ENCODE measurements around the gene FAM187B. TPM values are rescaled to one million over a fixed set of nuclear protein-coding genes. Genes with fewer than 3 reads are reported as not detected.

Gene FAM187B
- total and polyA plus RNA-seq, 2 experiments from 2014 or later: 0.23 TPM; not detected in 1

DNA sequence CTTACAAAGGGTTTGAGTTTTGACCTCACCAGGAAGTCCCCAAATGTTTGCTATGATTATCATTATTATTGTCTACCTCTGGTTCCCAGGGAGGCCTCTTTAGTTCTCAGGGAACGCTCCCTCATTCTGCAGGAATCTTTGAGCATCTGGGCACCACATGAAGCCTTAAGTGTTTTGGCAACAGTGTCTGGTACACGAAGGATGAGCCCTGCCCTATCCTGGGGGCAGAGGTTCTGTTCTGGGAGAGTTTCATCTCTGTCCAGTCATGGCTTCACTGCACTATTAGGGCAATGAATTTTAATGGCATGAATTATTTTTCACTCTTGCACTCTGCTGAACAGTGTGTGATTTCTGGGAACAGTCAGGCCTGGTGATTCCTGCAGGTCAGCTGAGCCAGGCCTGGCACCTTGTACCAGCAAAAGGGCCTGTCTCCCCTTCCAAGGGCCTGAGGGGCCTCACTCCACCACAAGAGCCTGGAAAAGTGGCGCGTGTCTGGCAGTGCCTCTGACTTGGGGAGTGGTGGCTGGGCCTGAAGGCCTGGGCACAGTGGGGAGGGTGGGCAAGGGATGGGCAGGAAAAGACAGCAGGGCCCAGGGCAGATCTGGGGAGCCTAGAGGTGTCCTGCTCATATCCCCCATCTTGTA, 4.6 kb downstream of the FAM187B start:
- Mint-ChIP-seq H3K27ac (no peak overlapping the region), H3K27me3 (ENCODE audit: insufficient read depth, low read depth, poor library complexity) (peaks cover 18% of the 10 kb centered on the region), H3K4me3 (no peak overlapping the region), H3K4me1 (peaks cover 14% of the 10 kb centered on the region), H3K9me3 (peaks cover 13% of the 10 kb centered on the region; the same call in 2 of the 3 replicates), H3K36me3 (ENCODE audit: low read depth) (peaks cover 5% of the 10 kb centered on the region; the same call in 2 of the 3 replicates)
- Histone ChIP-seq H3K4me1 (ENCODE audit: insufficient read depth) (no peaks in the 10 kb centered on the region), H3K4me2 (no peak overlapping the region), H3K27me3 (ENCODE audit: insufficient read depth) (no peaks in the 10 kb centered on the region), H3K79me2 (replicated peaks; ENCODE audit: insufficient read depth) (no peaks in the 10 kb centered on the region), H3F3A (replicated peaks; ENCODE audit: low read depth) (no peaks in the 10 kb centered on the region), H3K27ac (ENCODE audit: low read depth) (no peak overlapping the region), H3K9me2 (ENCODE audit: insufficient read depth) (peaks cover 10% of the 10 kb centered on the region; the same call in 1 of the 2 replicates), H4K20me1 (replicated peaks; ENCODE audit: insufficient read depth) (no peaks in the 10 kb centered on the region), H3K4me3 (no peak overlapping the region), H3K36me3 (ENCODE audit: insufficient read depth) (no peaks in the 10 kb centered on the region; the same call in 1 of the 2 replicates), H2AFZ (no peak overlapping the region)
- TF ChIP-seq, protein P1, sequence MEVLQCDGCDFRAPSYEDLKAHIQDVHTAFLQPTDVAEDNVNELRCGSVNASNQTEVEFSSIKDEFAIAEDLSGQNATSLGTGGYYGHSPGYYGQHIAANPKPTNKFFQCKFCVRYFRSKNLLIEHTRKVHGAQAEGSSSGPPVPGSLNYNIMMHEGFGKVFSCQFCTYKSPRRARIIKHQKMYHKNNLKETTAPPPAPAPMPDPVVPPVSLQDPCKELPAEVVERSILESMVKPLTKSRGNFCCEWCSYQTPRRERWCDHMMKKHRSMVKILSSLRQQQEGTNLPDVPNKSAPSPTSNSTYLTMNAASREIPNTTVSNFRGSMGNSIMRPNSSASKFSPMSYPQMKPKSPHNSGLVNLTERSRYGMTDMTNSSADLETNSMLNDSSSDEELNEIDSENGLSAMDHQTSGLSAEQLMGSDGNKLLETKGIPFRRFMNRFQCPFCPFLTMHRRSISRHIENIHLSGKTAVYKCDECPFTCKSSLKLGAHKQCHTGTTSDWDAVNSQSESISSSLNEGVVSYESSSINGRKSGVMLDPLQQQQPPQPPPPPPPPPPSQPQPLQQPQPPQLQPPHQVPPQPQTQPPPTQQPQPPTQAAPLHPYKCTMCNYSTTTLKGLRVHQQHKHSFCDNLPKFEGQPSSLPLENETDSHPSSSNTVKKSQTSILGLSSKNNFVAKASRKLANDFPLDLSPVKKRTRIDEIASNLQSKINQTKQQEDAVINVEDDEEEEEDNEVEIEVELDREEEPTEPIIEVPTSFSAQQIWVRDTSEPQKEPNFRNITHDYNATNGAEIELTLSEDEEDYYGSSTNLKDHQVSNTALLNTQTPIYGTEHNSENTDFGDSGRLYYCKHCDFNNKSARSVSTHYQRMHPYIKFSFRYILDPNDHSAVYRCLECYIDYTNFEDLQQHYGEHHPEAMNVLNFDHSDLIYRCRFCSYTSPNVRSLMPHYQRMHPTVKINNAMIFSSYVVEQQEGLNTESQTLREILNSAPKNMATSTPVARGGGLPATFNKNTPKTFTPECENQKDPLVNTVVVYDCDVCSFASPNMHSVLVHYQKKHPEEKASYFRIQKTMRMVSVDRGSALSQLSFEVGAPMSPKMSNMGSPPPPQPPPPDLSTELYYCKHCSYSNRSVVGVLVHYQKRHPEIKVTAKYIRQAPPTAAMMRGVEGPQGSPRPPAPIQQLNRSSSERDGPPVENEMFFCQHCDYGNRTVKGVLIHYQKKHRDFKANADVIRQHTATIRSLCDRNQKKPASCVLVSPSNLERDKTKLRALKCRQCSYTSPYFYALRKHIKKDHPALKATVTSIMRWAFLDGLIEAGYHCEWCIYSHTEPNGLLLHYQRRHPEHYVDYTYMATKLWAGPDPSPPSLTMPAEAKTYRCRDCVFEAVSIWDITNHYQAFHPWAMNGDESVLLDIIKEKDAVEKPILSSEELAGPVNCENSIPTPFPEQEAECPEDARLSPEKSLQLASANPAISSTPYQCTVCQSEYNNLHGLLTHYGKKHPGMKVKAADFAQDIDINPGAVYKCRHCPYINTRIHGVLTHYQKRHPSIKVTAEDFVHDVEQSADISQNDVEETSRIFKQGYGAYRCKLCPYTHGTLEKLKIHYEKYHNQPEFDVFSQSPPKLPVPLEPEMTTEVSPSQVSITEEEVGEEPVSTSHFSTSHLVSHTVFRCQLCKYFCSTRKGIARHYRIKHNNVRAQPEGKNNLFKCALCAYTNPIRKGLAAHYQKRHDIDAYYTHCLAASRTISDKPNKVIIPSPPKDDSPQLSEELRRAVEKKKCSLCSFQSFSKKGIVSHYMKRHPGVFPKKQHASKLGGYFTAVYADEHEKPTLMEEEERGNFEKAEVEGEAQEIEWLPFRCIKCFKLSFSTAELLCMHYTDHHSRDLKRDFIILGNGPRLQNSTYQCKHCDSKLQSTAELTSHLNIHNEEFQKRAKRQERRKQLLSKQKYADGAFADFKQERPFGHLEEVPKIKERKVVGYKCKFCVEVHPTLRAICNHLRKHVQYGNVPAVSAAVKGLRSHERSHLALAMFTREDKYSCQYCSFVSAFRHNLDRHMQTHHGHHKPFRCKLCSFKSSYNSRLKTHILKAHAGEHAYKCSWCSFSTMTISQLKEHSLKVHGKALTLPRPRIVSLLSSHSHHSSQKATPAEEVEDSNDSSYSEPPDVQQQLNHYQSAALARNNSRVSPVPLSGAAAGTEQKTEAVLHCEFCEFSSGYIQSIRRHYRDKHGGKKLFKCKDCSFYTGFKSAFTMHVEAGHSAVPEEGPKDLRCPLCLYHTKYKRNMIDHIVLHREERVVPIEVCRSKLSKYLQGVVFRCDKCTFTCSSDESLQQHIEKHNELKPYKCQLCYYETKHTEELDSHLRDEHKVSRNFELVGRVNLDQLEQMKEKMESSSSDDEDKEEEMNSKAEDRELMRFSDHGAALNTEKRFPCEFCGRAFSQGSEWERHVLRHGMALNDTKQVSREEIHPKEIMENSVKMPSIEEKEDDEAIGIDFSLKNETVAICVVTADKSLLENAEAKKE (CRISPR knock-in tag; IDR thresholded peaks at IDR 0.05): no peak
- TF ChIP-seq EZH2 (IDR thresholded peaks at IDR 0.05; ENCODE audit: low read depth, unreplicated experiment) (no peak), JUNB (IDR thresholded peaks at IDR 0.05; ENCODE audit: unreplicated experiment) (no peak), ZNF331 (CRISPR knock-in tag; IDR thresholded peaks at IDR 0.05; ENCODE audit: low read depth) (no peak), ZNF114 (CRISPR knock-in tag; IDR thresholded peaks at IDR 0.05) (no peak)
- TF ChIP-seq, protein P2, sequence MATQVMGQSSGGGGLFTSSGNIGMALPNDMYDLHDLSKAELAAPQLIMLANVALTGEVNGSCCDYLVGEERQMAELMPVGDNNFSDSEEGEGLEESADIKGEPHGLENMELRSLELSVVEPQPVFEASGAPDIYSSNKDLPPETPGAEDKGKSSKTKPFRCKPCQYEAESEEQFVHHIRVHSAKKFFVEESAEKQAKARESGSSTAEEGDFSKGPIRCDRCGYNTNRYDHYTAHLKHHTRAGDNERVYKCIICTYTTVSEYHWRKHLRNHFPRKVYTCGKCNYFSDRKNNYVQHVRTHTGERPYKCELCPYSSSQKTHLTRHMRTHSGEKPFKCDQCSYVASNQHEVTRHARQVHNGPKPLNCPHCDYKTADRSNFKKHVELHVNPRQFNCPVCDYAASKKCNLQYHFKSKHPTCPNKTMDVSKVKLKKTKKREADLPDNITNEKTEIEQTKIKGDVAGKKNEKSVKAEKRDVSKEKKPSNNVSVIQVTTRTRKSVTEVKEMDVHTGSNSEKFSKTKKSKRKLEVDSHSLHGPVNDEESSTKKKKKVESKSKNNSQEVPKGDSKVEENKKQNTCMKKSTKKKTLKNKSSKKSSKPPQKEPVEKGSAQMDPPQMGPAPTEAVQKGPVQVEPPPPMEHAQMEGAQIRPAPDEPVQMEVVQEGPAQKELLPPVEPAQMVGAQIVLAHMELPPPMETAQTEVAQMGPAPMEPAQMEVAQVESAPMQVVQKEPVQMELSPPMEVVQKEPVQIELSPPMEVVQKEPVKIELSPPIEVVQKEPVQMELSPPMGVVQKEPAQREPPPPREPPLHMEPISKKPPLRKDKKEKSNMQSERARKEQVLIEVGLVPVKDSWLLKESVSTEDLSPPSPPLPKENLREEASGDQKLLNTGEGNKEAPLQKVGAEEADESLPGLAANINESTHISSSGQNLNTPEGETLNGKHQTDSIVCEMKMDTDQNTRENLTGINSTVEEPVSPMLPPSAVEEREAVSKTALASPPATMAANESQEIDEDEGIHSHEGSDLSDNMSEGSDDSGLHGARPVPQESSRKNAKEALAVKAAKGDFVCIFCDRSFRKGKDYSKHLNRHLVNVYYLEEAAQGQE (IDR thresholded peaks at IDR 0.05; ENCODE audit: unreplicated experiment): no peak
- TF ChIP-seq, protein P3, sequence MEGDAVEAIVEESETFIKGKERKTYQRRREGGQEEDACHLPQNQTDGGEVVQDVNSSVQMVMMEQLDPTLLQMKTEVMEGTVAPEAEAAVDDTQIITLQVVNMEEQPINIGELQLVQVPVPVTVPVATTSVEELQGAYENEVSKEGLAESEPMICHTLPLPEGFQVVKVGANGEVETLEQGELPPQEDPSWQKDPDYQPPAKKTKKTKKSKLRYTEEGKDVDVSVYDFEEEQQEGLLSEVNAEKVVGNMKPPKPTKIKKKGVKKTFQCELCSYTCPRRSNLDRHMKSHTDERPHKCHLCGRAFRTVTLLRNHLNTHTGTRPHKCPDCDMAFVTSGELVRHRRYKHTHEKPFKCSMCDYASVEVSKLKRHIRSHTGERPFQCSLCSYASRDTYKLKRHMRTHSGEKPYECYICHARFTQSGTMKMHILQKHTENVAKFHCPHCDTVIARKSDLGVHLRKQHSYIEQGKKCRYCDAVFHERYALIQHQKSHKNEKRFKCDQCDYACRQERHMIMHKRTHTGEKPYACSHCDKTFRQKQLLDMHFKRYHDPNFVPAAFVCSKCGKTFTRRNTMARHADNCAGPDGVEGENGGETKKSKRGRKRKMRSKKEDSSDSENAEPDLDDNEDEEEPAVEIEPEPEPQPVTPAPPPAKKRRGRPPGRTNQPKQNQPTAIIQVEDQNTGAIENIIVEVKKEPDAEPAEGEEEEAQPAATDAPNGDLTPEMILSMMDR (conservative IDR thresholded peaks at IDR 0.05; ENCODE audit: low read depth in 2 of 2): no peak
- TF ChIP-seq, protein P4, sequence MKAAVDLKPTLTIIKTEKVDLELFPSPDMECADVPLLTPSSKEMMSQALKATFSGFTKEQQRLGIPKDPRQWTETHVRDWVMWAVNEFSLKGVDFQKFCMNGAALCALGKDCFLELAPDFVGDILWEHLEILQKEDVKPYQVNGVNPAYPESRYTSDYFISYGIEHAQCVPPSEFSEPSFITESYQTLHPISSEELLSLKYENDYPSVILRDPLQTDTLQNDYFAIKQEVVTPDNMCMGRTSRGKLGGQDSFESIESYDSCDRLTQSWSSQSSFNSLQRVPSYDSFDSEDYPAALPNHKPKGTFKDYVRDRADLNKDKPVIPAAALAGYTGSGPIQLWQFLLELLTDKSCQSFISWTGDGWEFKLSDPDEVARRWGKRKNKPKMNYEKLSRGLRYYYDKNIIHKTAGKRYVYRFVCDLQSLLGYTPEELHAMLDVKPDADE (IDR thresholded peaks at IDR 0.05): no peak
- DNase-seq (ENCODE audit: low spot score): no peak
- no peak for ATAC-seq
